GM12872 (cell line): ENCODE data around the gene BTF3L4.

ENCODE experiments used
- TF ChIP-seq, protein P1 (sequence below): IDR thresholded peaks from 3 replicates; pipeline ENCODE4 v1.5.1; 2011; ENCODE audit warnings: low read depth, mild to moderate bottlenecking, low read length, moderate library complexity; ENCODE audit not compliant: insufficient read depth

Gene BTF3L4

DNA sequence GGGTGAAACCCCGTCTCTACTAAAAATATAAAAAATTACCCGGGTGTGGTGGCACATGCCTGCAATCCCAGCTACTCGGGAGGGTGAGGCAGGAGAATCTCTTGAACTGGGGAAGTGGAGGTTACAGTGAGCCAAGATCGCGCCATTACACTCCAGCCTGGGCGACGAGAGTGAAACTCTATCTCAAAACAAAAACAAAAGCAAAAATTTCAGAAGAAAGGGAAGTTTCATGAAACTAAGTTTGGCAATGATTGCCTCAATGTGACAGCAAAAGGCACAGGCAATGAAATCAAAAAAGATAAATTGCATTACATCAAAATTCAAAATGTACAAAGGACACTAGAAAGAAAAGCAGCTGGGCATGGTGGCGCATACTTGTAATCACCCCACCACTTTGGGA is 40.1 kb downstream of the BTF3L4 start:
- TF ChIP-seq, protein P1, sequence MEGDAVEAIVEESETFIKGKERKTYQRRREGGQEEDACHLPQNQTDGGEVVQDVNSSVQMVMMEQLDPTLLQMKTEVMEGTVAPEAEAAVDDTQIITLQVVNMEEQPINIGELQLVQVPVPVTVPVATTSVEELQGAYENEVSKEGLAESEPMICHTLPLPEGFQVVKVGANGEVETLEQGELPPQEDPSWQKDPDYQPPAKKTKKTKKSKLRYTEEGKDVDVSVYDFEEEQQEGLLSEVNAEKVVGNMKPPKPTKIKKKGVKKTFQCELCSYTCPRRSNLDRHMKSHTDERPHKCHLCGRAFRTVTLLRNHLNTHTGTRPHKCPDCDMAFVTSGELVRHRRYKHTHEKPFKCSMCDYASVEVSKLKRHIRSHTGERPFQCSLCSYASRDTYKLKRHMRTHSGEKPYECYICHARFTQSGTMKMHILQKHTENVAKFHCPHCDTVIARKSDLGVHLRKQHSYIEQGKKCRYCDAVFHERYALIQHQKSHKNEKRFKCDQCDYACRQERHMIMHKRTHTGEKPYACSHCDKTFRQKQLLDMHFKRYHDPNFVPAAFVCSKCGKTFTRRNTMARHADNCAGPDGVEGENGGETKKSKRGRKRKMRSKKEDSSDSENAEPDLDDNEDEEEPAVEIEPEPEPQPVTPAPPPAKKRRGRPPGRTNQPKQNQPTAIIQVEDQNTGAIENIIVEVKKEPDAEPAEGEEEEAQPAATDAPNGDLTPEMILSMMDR: no peak

DNA sequence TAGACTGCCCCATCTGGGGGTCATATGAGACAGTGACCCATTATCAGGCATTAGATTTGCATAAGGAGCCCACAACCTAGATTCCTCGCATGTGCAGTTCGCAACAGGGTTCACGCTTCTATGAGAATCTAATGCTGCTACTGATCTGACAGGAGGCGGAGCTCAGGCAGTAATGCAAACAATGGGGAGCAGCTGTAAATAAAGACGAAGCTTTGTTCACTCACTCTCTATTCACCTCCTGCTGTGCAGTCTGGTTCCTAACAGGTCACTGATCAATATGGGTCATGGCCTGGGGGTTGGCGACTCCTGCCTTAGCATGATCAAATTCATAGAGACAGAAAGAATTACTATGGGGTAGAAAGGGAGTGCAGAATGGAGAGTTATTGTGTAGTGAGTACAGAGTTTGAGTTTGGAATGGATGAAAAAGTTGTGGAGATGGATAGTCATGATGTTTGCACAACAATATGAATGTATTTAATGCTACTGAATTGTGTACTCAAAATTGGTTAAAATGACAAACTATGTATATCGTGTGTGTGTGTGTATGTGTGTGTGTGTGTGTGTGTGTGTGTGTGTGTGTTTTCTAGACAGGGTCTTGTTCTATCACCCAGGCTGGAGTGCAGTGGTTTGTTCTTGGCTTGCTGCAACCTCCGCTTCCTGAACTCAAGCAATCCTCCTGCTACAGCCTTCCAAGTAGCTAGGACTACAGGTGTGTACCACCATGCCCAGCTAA is 42.2 kb downstream of the BTF3L4 start:
- TF ChIP-seq, protein P1: no peak

DNA sequence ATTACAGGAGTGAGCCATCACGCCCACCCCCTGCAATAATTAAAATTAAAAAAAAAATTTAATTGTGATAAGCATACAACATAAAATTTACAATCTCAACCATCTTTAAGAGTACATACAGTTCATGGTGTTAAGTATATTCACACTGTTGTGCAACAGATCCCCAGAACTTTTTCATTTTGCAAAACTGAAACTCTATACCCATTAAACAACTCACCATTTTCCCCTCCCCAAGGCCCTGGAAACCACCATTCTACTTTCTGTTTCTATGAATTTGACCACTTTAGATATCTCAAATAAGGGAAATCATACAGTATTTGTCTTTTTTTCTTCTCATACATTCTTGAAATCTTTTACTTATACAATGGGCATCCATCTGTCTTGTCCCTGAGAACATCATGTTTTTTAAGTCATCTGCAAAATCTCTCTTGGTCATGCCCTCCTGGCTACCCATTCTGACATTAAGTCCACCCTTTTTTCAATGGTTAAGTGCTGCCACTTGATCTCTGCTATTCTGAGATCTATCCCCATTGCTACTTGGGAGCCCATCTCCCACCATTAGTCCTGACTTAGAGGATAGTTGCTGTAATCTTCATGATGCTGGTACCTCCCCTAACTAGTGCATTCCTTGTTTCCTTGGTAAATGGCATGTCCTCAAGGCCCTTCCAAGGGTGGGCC is 46.4 kb downstream of the BTF3L4 start:
- TF ChIP-seq, protein P1: no peak

GRCh38 chr1:52111492-52111891 is 55.4 kb downstream of the BTF3L4 start:
- TF ChIP-seq, protein P1: no peak

DNA sequence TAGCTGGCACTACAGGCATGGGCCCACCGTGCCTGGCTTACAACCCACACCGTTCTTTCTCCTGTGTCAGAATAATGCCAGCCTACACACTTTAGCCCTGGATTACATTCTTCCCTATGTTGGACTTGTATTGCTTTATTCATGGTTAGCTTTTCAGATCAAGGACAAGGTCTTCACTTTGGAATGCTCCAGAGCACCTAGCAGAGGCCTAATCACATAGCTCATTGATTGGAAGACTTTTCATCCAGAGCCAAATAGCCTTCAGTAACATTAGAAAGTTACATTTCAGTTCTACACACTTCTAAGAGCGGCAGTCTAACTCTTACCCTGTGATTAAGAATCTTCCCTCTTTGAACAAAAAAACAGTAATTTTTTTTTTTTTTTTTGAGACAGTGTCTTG is 56.4 kb downstream of the BTF3L4 start:
- TF ChIP-seq, protein P1: no peak

DNA sequence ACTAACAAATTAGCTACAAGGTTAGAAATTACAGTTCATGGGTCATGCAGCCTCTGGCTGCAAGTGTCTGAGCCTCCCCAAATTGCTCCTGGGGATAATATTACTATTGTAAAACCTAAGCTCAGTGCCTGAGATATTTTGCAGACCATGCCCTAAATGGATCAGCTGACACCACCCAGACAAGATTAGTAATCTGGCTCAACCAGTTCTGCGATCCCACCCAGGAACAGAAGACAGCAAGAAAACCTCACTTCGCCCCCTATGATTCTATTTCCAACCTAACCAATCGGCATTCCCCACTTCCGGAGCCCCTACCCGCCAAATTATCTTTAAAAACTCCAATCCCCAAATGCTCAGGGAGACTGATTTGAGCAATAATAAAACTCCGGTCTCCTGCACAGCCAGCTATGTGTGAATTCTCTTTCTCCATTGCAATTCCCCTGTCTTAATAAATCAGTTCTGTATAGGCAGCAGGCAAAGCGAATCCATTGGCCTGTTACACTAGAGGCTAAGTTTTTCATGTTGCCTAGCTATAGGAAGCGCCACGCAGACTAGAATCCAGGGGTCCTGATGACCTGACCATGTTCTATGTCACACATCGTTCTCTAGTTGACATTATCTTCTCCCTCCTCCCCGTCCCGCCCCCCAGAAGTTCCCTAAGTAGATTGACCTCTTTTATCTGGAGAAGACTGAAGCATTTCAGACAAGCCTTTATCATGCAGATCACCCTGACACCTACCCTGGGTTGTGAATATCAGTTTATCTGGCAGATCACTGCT is 63.4 kb downstream of the BTF3L4 start:
- TF ChIP-seq, protein P1: no peak

- TF ChIP-seq, protein P1: no peak
Observed at GRCh38 chr1:52122384-52122783, 66.3 kb downstream of the BTF3L4 start.
